WTC11 (cell line): ENCODE measurements around the gene NRSN1.

Experiments
- CTCF ChIP-seq: fragments of 200-600 bp; IDR thresholded peaks from 2 replicates; pipeline ENCODE4 v1.8.0; 2022; ENCODE audit warnings: antibody characterized with exemption
- E2F4 ChIP-seq: sonication (generic); formaldehyde crosslinking; IDR thresholded peaks from 2 replicates; pipeline ENCODE4 v1.8.1; 2022; ENCODE audit warnings: low read depth, mild to moderate bottlenecking, moderate library complexity, missing genetic modification reagents, borderline replicate concordance
- NR2C2 ChIP-seq: sonication (generic); formaldehyde crosslinking; IDR thresholded peaks from 2 replicates; pipeline ENCODE4 v1.8.0; 2022; ENCODE audit warnings: mild to moderate bottlenecking, missing genetic modification reagents

GRCh38 chr6:24139639-24140038 is 13.6 kb downstream of the NRSN1 start:
- TF ChIP-seq CTCF (no peak), E2F4 (no peak), NR2C2 (no peak)
